ENCODE results near the gene ZNF750. TPM values are rescaled to one million over a fixed set of nuclear protein-coding genes. Genes with fewer than 3 reads are reported as not detected.
A peak's percentile ranks its signal among the peaks of the same experiment; 100 is the strongest.

The ZNF750 gene
- polyA plus RNA-seq, 3 donors from 2014 or later, result 0.11 TPM; not detected in 2

DNA sequence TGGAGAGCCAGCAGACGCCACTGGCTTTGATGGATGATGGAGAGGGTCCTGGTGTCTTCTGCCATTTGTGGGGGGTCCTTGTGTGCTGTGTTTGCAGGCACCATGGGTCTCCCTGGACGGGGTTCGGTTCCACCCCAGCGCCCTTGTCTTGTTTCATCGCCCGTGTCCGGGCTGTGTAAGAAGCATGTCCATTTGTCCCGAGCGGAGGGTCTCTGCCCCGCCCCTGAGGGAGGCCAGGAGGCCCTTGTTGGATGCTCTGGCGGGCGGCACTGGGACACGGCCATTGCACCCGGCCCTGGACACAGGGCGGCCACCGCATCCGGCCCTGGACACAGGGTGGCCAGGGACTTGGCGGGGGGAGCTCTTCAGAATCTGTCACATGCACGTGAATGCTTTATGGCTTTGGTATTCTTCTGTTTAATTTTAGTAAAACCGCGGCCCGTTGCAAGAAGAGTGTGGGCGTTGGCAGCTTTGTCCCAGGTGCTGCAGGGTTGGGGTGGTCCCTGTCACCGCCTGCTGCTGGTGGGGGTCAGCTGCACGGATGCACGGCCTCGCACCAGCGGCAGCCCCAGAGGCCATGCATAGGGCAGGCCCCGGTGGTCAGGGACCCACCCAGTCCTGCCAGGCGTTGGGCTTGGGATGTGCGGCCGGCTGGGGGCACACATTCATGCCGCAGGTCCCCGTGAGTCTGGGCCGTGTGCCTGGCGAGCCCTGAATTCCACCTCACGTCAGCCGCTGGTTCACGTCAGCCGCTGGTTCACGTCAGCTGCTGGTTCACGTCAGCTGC is 21.0 kb upstream of the ZNF750 start:
- Mint-ChIP-seq H3K9me3 (no peaks in the 10 kb centered on the region), H3K27me3 (ENCODE audit: low read depth in 3 of 3) (peaks cover 5 to 19% (median 15%) of the 10 kb centered on the region in 3 donors), H3K4me1 (peaks cover 76 to 82% of the 10 kb centered on the region in 2 donors), H3K36me3 (peaks cover 0 to 3% (median 0%) of the 10 kb centered on the region in 3 donors), H3K27ac (peak overlapping the region; percentile 96 to 100 (median 98)), H3K4me3 (peak overlapping the region; percentile 76 to 94 (median 85))
- no peak for DNase-seq

DNA sequence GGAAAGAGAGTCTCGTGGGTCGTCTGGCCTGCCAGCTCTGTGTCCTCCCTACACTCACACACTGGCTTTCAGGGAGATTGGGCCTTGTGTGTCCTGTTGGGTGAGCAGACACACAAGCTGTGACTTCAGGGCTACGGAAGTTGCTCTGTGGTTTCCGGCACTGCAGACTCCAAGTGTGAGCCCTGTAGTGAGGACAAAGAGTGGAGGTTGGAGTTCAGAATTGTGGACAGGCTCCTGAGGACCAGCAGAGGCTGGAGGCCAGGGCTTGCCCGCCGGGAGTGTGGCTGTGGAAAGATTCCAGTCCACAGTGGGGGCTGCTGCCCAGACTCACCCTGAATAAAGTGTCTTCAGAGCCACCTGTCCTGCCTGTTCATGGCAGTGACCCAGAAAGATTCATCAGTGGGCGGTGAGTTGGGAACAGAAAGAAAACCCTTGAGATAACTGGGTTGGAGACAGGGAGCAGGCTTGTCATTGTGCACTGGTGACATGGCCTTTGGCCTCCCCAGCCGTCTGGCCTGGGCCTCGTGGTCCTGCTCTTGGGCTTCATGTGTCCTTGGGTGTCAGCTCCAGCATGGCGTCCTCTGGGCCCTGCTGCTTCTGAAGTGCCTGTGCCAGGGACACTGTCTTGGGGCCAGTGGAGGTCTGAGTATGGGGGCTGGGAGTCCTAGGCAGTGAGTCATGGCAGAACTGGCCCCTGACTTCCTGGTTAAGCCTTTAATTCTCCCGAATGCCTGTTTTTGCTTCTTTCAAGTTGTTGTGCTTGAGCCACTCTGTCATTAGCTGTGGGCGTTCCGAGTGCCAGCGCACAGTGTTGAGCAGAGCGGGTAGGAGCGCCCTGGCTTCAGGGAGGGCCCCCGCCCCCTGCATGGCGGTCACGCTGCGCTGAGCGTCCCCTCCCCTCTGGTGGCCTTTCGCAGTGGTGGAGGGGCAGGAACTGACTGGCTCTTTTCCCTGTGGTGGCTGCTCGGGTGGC is 19.9 kb upstream of the ZNF750 start:
- H3K27me3 Mint-ChIP-seq (ENCODE audit: low read depth in 3 of 3), result peaks cover 5 to 18% (median 15%) of the 10 kb centered on the region in 3 donors
- H3K9me3 Mint-ChIP-seq, result no peaks in the 10 kb centered on the region
- H3K27ac Mint-ChIP-seq, result peak overlapping the region; percentile 96 to 100 (median 98)
- H3K36me3 Mint-ChIP-seq, result peaks cover 0 to 3% (median 0%) of the 10 kb centered on the region in 3 donors
- peak overlapping the region; percentile 76 to 94 (median 85) for H3K4me3 Mint-ChIP-seq
- peaks cover 66 to 73% of the 10 kb centered on the region in 2 donors for H3K4me1 Mint-ChIP-seq
- DNase-seq, result peak; percentile 69 to 73 (median 71)

DNA sequence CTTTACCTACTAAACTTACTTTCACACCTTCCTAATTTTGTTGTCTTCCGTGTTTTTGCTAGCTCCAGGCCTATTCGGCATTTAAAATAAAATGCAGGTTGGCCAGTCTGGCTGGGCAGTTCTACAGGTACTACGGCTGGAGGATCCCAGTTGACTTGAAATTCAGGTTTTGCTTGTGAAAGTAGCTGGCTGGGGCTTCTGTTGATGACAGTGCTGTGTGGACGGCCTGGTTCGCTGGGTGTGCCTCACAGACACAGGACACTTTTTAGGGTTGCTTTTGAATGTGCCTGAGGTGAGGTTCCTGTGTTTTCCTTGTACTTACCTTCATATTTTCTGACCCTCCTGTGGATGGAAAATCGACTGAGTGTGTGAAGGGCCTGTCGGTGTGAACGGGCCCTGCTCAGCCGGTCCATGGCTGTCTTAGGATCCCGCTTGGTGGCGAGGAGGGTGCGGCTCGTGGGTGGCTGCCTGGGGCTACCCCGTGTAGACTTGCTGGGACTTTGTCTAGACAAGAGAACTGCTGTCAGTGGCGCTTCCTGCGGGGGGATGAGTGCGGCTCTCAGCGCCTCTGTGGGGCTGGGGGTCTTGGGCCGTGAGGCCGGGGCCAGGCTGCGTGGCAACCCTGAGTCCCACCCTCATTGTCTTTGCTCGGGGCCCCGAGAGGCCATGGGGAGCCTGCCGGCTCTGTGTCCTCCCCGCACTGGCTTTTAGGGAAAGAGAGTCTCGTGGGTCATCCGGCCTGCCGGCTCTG is 18.7 kb upstream of the ZNF750 start:
- DNase-seq, result peak; percentile 56 to 65 (median 59)
- Mint-ChIP-seq H3K27me3 (ENCODE audit: low read depth in 3 of 3) (peaks cover 5 to 13% (median 12%) of the 10 kb centered on the region in 3 donors), H3K9me3 (no peaks in the 10 kb centered on the region), H3K4me1 (peaks cover 56 to 69% of the 10 kb centered on the region in 2 donors), H3K36me3 (peaks cover 0 to 10% (median 10%) of the 10 kb centered on the region in 3 donors), H3K4me3 (peak overlapping the region; percentile 65 to 94 (median 76)), H3K27ac (peak overlapping the region; percentile 96 to 100 (median 98))

DNA sequence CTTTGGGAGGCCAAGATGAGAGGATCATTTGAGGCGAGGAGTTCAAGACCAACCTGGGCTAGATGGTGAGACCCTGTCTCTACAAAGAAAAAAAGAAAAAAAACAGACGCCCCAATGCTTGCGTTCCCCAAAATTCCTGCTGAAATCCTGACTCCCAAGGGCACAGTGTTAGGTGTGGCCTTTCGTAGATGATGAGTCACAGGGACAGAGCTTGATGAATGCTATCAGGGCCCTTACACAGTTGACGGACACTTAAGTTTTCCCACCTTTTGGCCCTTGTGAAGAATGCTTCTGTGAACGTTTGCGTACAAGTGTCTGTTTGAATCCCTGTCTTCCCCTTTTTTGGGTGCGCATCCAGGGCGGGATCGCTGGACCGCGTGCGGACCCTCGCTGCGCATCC is 16.5 kb upstream of the ZNF750 start:
- Mint-ChIP-seq H3K36me3 (peaks cover 0 to 15% (median 11%) of the 10 kb centered on the region in 3 donors), H3K9me3 (no peaks in the 10 kb centered on the region), H3K27me3 (ENCODE audit: low read depth in 3 of 3) (peaks cover 5 to 12% (median 11%) of the 10 kb centered on the region in 3 donors), H3K4me3 (no peak overlapping the region), H3K4me1 (peaks cover 43 to 61% of the 10 kb centered on the region in 2 donors), H3K27ac (no peak overlapping the region)
- DNase-seq, result no peak

DNA sequence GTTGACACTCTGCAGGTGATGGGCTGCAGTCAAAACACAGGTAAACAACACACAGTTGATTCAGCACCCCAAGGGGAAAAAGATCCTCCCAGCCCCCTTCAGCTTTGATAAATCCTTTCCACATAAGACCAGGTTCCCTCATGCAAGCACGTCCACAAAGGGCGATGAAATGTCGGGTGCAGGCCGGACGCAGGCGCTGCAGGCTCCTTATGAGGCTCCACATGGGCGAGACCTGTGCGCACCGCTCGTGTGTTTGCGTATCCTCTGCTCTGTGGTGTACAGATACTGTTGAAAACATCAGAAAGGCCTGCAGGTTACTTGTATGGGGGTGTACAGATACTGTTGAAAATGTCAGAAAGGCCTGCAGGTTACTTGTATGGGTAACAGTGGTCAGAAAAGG is 14.4 kb upstream of the ZNF750 start:
- DNase-seq, result no peak
- Mint-ChIP-seq H3K9me3 (no peaks in the 10 kb centered on the region), H3K27ac (no peak overlapping the region), H3K4me1 (peaks cover 30 to 55% of the 10 kb centered on the region in 2 donors), H3K36me3 (peaks cover 0 to 14% (median 11%) of the 10 kb centered on the region in 3 donors), H3K27me3 (ENCODE audit: low read depth in 3 of 3) (peaks cover 1 to 3% (median 2%) of the 10 kb centered on the region in 3 donors), H3K4me3 (peak overlapping the region in 1 of 5 donors; percentile 35)

DNA sequence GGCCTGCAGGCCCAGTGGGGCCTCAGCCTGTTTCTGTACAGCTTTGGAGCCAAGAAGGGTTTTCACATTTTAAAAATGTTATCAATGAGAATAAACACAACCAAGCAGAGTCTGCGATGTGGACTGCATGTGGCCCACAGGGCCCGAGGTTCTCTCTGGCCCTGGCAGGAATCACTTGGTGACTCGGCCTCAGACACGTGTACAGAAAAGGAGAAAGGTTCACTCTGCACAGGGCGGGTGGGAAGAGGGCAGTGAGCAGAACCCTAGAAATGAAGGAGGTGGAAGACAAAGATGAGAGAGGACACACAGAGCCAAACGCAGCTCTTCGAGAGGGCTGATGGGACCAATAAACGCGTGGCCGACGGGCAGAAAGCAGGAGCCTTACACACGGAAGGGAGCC is 11.6 kb upstream of the ZNF750 start:
- peaks cover 0 to 13% (median 0%) of the 10 kb centered on the region in 3 donors for H3K27me3 Mint-ChIP-seq (ENCODE audit: low read depth in 3 of 3)
- H3K36me3 Mint-ChIP-seq, result peaks cover 0 to 15% (median 11%) of the 10 kb centered on the region in 3 donors
- no peak for DNase-seq
- no peaks in the 10 kb centered on the region for H3K9me3 Mint-ChIP-seq
- H3K4me1 Mint-ChIP-seq, result peaks cover 30 to 53% of the 10 kb centered on the region in 2 donors
- H3K4me3 Mint-ChIP-seq, result no peak overlapping the region
- no peak overlapping the region for H3K27ac Mint-ChIP-seq

DNA sequence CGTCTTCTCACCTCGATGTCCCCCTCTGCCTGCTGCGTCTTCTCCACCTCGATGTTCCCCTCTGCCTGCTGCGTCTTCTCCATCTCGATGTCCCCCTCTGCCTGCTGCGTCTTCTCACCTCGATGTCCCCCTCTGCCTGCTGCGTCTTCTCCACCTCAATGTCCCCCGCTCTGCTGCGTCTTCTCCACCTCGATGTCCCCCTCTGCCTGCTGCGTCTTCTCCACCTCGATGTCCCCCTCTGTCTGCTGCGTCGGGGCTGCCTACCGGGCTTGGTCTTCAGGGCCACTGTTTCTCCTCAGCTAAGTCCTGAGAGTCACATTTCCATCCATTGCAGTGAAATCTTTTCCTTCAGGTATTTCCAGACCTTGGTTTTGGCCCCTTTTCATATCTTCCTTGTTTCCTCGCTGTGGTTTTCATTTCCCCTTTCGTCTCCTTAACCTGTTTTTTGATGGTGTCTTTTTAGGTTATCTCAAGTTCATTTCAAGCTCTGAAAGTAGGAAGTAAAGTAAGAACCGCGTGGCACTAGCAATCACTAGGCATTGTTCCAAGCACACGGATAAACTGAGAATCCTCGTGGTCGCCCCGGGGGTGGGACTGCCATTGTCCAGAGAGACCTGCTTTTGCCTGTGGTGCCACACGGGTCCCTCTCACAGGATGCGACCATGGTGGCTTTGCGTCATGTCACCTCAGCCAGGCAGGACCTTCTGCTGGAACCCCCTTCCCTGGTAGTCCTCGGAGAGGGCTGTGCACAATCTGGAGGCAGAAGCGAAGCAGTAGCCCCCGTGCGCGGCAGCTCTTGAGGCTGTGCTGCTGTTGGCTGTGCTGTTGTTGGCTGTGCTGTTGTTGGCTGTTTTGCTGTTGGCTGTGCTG is 9.5 kb upstream of the ZNF750 start:
- H3K36me3 Mint-ChIP-seq, result peaks cover 0 to 12% (median 9%) of the 10 kb centered on the region in 3 donors
- peak overlapping the region in 5 of 6 donors; percentile 42 to 95 (median 62) for H3K27ac Mint-ChIP-seq
- no peak for DNase-seq
- H3K4me3 Mint-ChIP-seq, result peak overlapping the region; percentile 36 to 71 (median 58)
- H3K4me1 Mint-ChIP-seq, result peaks cover 30 to 53% of the 10 kb centered on the region in 2 donors
- H3K27me3 Mint-ChIP-seq (ENCODE audit: low read depth in 3 of 3), result peaks cover 0 to 21% (median 0%) of the 10 kb centered on the region in 3 donors
- H3K9me3 Mint-ChIP-seq, result no peaks in the 10 kb centered on the region

DNA sequence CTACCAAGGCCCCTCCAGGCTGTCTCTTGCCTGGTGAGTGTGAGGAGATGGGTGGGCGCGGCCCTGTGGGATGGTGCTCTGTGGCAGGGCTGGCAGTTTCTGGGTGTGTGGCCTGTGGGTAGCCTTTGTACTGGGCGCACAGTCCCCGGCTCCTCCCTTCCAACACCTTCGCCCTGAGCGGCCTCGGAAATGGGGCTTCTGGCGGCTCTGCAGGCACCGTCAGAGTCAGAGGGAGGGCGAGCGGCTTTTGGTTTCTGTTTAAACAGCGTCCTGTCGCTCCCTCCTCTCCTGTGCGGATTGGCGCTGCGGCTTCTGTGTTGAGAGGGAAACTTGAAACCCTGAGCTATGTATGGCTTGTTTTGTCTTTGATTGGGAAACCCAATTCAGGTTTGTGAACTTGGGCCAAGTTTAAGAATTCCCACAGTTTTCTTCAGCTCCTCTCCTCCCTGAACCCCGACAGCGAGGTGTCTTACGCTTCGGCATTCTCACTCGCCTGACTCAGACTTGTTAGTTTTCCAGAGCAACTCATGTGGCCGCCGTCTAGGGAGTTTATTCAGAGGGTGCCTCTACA is 8.3 kb upstream of the ZNF750 start:
- Mint-ChIP-seq H3K36me3 (peaks cover 0 to 8% (median 0%) of the 10 kb centered on the region in 3 donors), H3K27ac (peak overlapping the region; percentile 92 to 97 (median 95)), H3K4me1 (peaks cover 29 to 47% of the 10 kb centered on the region in 2 donors), H3K4me3 (peak overlapping the region; percentile 83 to 94 (median 90)), H3K9me3 (no peaks in the 10 kb centered on the region), H3K27me3 (ENCODE audit: low read depth in 3 of 3) (peaks cover 0 to 22% (median 0%) of the 10 kb centered on the region in 3 donors)
- DNase-seq, result peak; percentile 89 to 91 (median 90)

DNA sequence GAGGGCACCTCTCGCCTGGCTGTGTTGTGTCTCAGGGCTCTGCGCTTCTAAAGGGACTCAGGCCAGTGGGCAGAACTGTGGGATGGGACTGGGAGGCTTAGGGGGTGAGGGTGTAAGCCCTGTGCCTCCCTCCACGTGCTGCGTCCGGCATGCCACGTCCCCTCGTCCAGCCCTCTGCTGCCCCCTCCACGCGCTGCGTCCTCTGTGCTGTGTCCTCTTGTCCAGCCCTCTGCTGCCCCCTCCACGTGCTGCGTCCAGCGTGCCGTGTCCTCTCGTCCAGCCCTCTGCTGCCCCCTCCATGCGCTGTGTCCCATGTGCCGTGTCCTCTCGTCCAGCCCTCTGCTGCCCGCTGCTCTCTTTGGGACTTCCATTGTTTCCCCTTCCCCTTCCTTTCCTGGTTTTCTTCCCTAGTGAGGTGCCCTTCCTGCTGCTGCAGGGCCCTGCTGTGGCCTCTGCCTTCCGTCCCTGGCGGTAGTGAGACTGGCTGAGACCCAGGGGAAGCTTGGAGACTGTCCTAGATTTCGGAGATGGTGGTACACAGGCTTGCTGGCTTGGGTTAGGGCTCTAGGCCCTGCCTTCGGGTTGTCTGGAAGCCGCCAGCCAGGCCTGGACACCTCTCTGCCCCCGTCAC is 6.4 kb upstream of the ZNF750 start:
- H3K9me3 Mint-ChIP-seq, result no peaks in the 10 kb centered on the region
- H3K4me1 Mint-ChIP-seq, result peaks cover 26 to 39% of the 10 kb centered on the region in 2 donors
- H3K27ac Mint-ChIP-seq, result peak overlapping the region in 3 of 6 donors; percentile 57 to 82 (median 65)
- no peak overlapping the region for H3K4me3 Mint-ChIP-seq
- H3K27me3 Mint-ChIP-seq (ENCODE audit: low read depth in 3 of 3), result peaks cover 0 to 22% (median 0%) of the 10 kb centered on the region in 3 donors
- no peak for DNase-seq
- H3K36me3 Mint-ChIP-seq, result peaks cover 0 to 4% (median 3%) of the 10 kb centered on the region in 3 donors

DNA sequence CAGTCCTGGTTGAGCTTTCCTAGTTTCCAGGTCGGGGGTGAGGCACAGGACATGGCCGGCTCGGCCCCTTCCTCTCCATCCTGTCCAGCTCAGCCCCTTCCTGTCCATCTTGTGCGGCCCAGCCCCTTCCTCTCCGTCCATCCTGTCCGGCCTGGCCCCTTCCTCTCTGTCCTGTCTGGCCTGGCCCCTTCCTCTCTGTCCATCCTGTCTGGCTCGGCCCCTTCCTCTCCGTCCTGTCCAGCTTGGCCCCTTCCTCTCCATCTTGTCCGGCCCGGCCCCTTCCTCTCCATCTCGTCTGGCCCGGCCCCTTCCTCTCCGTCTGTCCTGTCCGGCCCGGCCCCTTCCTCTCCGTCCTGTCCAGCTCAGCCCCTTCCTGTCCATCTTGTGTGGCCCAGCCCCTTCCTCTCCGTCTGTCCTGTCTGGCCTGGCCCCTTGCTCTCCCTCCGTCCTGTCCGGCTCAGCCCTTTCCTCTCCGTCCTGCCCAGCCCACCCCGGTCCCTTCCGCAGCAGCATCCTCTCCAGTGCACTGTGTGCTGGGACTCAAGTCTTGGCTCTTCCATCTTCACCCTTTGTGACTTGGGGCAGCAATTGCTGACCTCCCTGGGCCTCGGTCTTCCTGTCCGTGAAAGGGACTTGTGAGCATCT is 5.5 kb upstream of the ZNF750 start:
- H3K27ac Mint-ChIP-seq, result peak overlapping the region in 3 of 6 donors; percentile 56 to 82 (median 65)

DNA sequence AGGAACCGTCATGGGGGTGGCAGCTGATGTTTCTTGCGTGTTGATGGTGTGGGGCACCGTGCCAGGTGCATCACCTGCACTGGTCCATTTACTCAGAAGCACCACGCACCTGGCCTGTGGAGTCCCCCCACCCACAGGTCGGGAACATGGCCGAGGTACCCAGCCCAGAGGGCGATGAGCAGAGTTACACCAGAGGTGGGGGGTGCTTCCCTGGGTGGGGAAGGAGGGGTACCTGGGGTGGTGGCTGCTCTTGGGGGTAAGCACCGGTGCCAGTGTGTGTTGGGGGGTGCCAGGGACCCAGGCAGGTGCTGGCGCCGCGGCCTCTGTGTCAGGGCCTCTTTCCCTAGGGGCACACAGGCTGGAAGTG is 5.0 kb upstream of the ZNF750 start:
- Mint-ChIP-seq H3K4me1 (peaks cover 23 to 30% of the 10 kb centered on the region in 2 donors), H3K27me3 (ENCODE audit: low read depth in 3 of 3) (peaks cover 0 to 22% (median 0%) of the 10 kb centered on the region in 3 donors), H3K4me3 (no peak overlapping the region), H3K27ac (peak overlapping the region in 1 of 6 donors; percentile 82), H3K9me3 (no peaks in the 10 kb centered on the region), H3K36me3 (peaks cover 0 to 4% (median 3%) of the 10 kb centered on the region in 3 donors)
- DNase-seq, result no peak

More for the DNA sequence above, 5.5 kb upstream of the ZNF750 start:
- H3K36me3 Mint-ChIP-seq, result peaks cover 0 to 4% (median 3%) of the 10 kb centered on the region in 3 donors
- H3K4me3 Mint-ChIP-seq, result no peak overlapping the region
- peaks cover 0 to 22% (median 0%) of the 10 kb centered on the region in 3 donors for H3K27me3 Mint-ChIP-seq (ENCODE audit: low read depth in 3 of 3)
- H3K4me1 Mint-ChIP-seq, result peaks cover 23 to 31% of the 10 kb centered on the region in 2 donors
- no peak for DNase-seq
- H3K9me3 Mint-ChIP-seq, result no peaks in the 10 kb centered on the region
